ELF-1 (cell line): ENCODE measurements around the gene CMTM2.
"Not testable (repeated sequence)": the region's sequence is repeated elsewhere in the genome, so short reads cannot be mapped to it uniquely, and the experiment has no call there.

Experiments used
- DNase-seq: peaks from one replicate; pipeline ENCODE4 v3.0.0-alpha.2; 2016; ENCODE audit warnings: low read depth, low spot score

CMTM2 gene

DNA sequence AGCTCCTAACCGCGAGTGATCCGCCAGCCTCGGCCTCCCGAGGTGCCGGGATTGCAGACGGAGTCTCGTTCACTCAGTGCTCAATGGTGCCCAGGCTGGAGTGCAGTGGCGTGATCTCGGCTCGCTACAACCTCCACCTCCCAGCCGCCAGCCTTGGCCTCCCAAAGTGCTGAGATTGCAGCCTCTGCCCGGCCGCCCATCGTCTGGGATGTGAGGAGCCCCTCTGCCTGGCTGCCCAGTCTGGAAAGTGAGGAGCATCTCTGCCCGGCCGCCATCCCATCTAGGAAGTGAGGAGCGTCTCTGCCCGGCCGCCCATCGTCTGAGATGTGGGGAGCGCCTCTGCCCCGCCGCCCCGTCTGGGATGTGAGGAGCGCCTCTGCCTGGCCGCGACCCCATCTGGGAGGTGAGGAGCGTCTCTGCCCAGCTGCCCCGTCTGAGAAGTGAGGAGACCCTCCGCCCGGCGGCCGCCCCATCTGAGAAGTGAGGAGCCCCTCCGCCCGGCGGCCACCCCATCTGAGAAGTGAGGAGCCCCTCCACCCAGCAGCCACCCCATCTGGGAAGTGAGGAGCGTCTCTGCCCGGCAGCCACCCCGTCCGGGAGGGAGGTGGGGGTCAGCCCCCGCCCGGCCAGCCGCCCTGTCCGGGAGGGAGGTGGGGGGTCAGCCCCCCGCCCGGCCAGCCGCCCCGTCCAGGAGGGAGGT is 51.4 kb downstream of the CMTM2 start:
- DNase-seq = not testable (repeated sequence)

DNA sequence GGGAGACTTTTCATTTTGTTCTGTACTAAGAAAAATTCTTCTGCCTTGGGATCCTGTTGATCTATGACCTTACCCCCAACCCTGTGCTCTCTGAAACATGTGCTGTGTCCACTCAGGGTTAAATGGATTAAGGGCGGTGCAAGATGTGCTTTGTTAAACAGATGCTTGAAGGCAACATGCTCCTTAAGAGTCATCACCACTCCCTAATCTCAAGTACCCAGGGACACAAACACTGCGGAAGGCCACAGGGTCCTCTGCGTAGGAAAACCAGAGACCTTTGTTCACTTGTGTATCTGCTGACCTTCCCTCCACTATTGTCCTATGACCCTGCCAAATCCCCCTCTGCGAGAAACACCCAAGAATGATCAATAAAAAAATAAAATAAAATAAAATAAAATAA is 52.3 kb downstream of the CMTM2 start:
- not testable (repeated sequence) for DNase-seq

DNA sequence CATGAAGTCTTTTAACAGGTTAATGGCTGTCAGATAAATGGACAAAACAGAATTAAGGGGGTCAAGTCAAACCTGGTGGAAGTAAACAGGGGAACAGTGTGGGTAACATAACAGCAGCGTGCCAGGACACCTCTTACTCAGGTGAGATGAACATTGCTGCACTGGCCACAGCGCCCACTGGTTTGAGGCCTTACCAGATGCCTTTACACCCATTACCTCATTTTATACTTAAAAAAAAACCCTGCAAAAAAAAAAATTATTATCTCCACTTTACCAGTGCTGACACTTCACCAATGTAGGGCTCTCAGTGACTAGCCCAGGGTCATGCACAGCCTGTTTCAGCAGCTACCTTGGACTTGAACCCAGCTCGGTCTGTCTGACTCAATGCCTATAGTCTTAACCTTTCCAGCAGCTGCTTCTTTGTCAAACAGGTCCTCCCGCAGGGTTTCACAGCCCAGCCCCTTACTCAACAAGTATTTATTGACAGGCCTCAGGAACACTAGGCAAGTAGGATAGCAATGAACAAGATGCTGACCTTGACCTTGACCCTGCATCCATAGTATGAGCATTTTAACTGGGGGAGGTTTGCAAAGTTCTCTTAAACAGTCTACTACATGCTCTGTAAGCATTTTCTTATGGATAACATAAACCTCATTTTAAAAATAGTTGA is 55.4 kb downstream of the CMTM2 start:
- DNase-seq = no peak

DNA sequence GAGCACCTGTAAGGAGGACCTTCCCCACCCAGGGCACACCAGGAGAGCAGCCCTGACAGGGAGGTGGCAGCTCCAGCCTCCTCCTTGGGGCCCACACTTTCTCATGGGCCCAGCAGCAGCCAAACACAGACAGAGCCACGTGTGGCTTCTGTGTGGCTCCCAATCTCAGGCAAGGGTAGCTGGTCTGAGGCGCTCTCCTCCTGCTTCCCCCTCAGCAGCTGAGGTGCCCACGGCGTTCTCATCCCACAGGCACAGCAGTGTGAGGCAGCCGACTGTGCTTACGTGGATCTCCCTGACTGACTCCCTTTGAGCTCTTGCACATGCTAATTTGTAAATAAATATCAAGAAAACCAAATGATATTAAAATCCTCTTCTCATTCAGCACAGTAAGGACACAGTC is 56.1 kb downstream of the CMTM2 start:
- no peak for DNase-seq

DNA sequence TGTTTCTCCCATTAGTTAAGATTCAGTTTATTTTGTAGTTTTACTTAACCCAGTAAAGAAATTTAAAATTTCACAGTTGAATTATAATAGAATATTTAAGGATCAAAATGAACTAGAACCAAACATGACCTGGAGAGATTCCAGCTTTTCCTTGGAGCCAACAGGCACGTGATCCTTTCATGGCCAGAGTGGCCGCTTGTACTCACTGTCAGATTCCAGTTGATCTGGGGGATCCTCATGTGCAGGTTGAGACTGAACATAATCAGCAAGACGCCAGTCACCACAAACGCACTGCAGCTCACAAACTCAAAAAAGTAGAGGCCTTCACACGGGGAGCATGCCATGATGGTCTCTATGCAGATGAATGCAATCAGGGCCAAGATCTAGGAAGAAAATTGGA is 56.9 kb downstream of the CMTM2 start:
- no peak for DNase-seq

DNA sequence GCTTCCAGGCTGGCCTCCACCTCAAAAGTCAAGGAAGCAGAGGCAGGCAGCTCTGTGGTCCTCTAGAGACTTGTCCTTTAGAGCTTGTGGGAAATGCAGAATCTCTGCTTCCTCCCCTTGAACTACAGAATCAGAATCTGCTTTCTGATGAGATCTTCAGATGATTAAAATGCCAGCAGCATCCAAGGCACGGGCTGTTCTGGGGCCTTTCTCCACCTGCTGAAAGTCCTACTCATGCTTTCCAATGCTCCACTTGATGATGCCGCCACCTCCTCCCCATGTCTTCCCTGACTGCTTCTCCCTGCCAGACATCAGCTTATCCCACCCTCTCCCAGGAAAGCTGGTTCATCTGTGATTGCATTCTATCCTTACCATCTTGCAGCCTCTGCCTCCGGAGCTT is 58.5 kb downstream of the CMTM2 start:
- DNase-seq = no peak
